Measurements from ENCODE around the gene ARID5B.
"Not testable (repeated sequence)": the region's sequence is repeated elsewhere in the genome, so short reads cannot be mapped to it uniquely, and the experiment has no call there.

Gene ARID5B

GRCh38 chr10:61964059-61964709, 62.7 kb downstream of the ARID5B start:
- DNase-seq (ENCODE audit: low read depth in 2 of 2, low spot score in 1 of 2) = no peak

GRCh38 chr10:61964949-61965702, 63.6 kb downstream of the ARID5B start:
- no peak for DNase-seq (ENCODE audit: low read depth in 2 of 2, low spot score in 1 of 2)

- no peak for DNase-seq (ENCODE audit: low read depth in 2 of 2, low spot score in 1 of 2)
These were observed 64.3 kb downstream of the ARID5B start for GRCh38 chr10:61965703-61966395.

GRCh38 chr10:61967298-61967697, 65.8 kb downstream of the ARID5B start:
- no peak for DNase-seq (ENCODE audit: low read depth in 2 of 2, low spot score in 1 of 2)

- DNase-seq (ENCODE audit: low read depth in 2 of 2, low spot score in 1 of 2) = no peak
These were observed 68.9 kb downstream of the ARID5B start for GRCh38 chr10:61970182-61971002.

- no peak for DNase-seq (ENCODE audit: low read depth in 2 of 2, low spot score in 1 of 2)
These were observed 69.5 kb downstream of the ARID5B start for GRCh38 chr10:61971003-61971325.

- DNase-seq (ENCODE audit: low read depth in 2 of 2, low spot score in 1 of 2) = no peak
These were observed 71.7 kb downstream of the ARID5B start for GRCh38 chr10:61973169-61973568.

- DNase-seq (ENCODE audit: low read depth in 2 of 2, low spot score in 1 of 2) = no peak
These were observed 72.4 kb downstream of the ARID5B start for GRCh38 chr10:61973906-61974305.

GRCh38 chr10:61974601-61975390, 73.3 kb downstream of the ARID5B start:
- no peak for DNase-seq (ENCODE audit: low read depth in 2 of 2, low spot score in 1 of 2)

GRCh38 chr10:61975391-61975932, 74.0 kb downstream of the ARID5B start:
- DNase-seq (ENCODE audit: low read depth in 2 of 2, low spot score in 1 of 2) = no peak

GRCh38 chr10:61976951-61977721, 75.6 kb downstream of the ARID5B start:
- not testable (repeated sequence) for DNase-seq (ENCODE audit: low read depth in 2 of 2, low spot score in 1 of 2)

- DNase-seq (ENCODE audit: low read depth in 2 of 2, low spot score in 1 of 2) = no peak
These were observed 77.5 kb downstream of the ARID5B start for GRCh38 chr10:61978965-61979364.

GRCh38 chr10:61981460-61981859, 80.0 kb downstream of the ARID5B start:
- DNase-seq (ENCODE audit: low read depth in 2 of 2, low spot score in 1 of 2) = no peak

- DNase-seq (ENCODE audit: low read depth in 2 of 2, low spot score in 1 of 2) = no peak
These were observed 81.8 kb downstream of the ARID5B start for GRCh38 chr10:61983255-61983654.

GRCh38 chr10:61984803-61985418, 83.4 kb downstream of the ARID5B start:
- no peak for DNase-seq (ENCODE audit: low read depth in 2 of 2, low spot score in 1 of 2)

GRCh38 chr10:61985715-61986114, 84.2 kb downstream of the ARID5B start:
- DNase-seq (ENCODE audit: low read depth in 2 of 2, low spot score in 1 of 2) = no peak

GRCh38 chr10:61986382-61986781, 84.9 kb downstream of the ARID5B start:
- no peak for DNase-seq (ENCODE audit: low read depth in 2 of 2, low spot score in 1 of 2)

- no peak for DNase-seq (ENCODE audit: low read depth in 2 of 2, low spot score in 1 of 2)
These were observed 85.4 kb downstream of the ARID5B start for GRCh38 chr10:61986788-61987492.

GRCh38 chr10:61987537-61987936, 86.0 kb downstream of the ARID5B start:
- DNase-seq (ENCODE audit: low read depth in 2 of 2, low spot score in 1 of 2) = no peak

All from stimulated activated CD8-positive, alpha-beta memory T cell treated with anti-CD3 and anti-CD28 coated beads, Interleukin-4, amount 100 ng/mL, for 4 hours (primary cell).